ENCODE results near the gene SERPINB7. TPM values are rescaled to one million over a fixed set of nuclear protein-coding genes. Genes with fewer than 3 reads are reported as not detected.

Gene SERPINB7
- total RNA-seq, 1 experiment from 2014 or later = not detected

DNA sequence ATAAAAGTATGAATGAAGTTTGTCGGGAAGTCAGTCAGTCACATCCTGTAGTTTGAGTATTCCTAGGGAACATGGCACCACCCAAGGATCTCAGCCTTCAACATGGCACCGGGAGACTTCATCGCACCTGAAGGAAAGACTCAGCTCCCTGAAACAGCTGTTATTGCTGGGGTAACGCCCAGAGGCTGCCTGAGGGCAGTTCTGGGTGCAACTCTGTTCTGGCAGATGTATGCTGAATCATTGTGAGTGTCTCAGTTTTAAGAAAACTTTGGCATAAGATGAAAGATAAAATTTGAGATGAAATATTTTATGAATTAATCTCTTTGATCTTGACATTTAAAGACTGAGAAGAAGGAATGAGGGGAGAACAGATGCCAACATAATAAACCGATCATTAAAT, 62.4 kb downstream of the SERPINB7 start:
- no peak overlapping the region for H3K18ac ChIP-seq (ENCODE audit: insufficient read length, low read depth, low read length)
- H2BK12ac ChIP-seq (ENCODE audit: insufficient read length, low read depth, low read length) = no peak overlapping the region
- H3K27ac ChIP-seq (ENCODE audit: insufficient read length, low read depth, low read length) = no peak overlapping the region
- no peak for TF ChIP-seq CTCF (conservative IDR thresholded peaks at IDR 0.05)
- Mint-ChIP-seq H3K4me3 (no peak overlapping the region), H3K36me3 (ENCODE audit: insufficient read depth in 1 of 3, low read depth in 3 of 3) (no peaks in the 10 kb centered on the region), H3K9me3 (no peaks in the 10 kb centered on the region), H3K4me1 (no peaks in the 10 kb centered on the region), H3K27ac (no peak overlapping the region), H3K27me3 (ENCODE audit: low read depth) (no peaks in the 10 kb centered on the region)
- H3K56ac ChIP-seq (ENCODE audit: insufficient read length, low read depth, low read length) = no peak overlapping the region
- no peak overlapping the region for H4K8ac ChIP-seq (replicated peaks; ENCODE audit: insufficient read length, low read depth, low read length)
- H3K23ac ChIP-seq (ENCODE audit: insufficient read length, low read depth, low read length) = no peak overlapping the region
- no peaks in the 10 kb centered on the region for H3K23me2 ChIP-seq (ENCODE audit: insufficient read length, low read depth, low read length, poor library complexity, severe bottlenecking)
- H3K4me1 ChIP-seq (ENCODE audit: insufficient read depth, low read length) = no peaks in the 10 kb centered on the region
- H2BK15ac ChIP-seq (ENCODE audit: low read depth, low read length) = no peak overlapping the region
- no peak overlapping the region for H3K4ac ChIP-seq (ENCODE audit: low read depth, low read length)
- no peak overlapping the region for H3K9ac ChIP-seq (ENCODE audit: extremely low read depth, insufficient read length, low read length)
- DNase-seq = no peak
- no peak overlapping the region for H2AFZ ChIP-seq (ENCODE audit: low read length)
- H4K5ac ChIP-seq (ENCODE audit: insufficient read length, low read depth, low read length) = no peak overlapping the region
- H4K91ac ChIP-seq (ENCODE audit: insufficient read length, low read depth, low read length) = no peak overlapping the region
- H3T11ph ChIP-seq (ENCODE audit: low read length) = no peak overlapping the region
- no peak overlapping the region for H2BK5ac ChIP-seq (ENCODE audit: insufficient read length, low read length)
- H3K79me1 ChIP-seq (ENCODE audit: insufficient read depth, low read depth, low read length, poor library complexity, severe bottlenecking) = no peaks in the 10 kb centered on the region
- no peaks in the 10 kb centered on the region for H3K27me3 ChIP-seq (ENCODE audit: insufficient read depth, low read length)
- no peak overlapping the region for H3K14ac ChIP-seq (ENCODE audit: insufficient read depth, low read length)
- no peaks in the 10 kb centered on the region for H4K20me1 ChIP-seq (ENCODE audit: control insufficient read depth, insufficient read depth, insufficient read length)
- H2BK120ac ChIP-seq (ENCODE audit: low read depth, low read length, poor library complexity, severe bottlenecking) = no peak overlapping the region
- no peak overlapping the region for H2AK5ac ChIP-seq (ENCODE audit: insufficient read length, low read length)
- no peaks in the 10 kb centered on the region for H3K79me2 ChIP-seq (ENCODE audit: insufficient read depth, low read length)
- H2BK20ac ChIP-seq (ENCODE audit: low read depth, low read length, poor library complexity, severe bottlenecking) = no peak overlapping the region
- WGBS (ENCODE audit: extremely low coverage, insufficient read length, low lambda C conversion rate) = no CpG with 5 or more reads among the region's 5 CpGs
- no peak overlapping the region for H3K4me2 ChIP-seq (ENCODE audit: insufficient read depth, insufficient read length, low read length)
- H3K9me3 ChIP-seq (ENCODE audit: control insufficient read depth, low read depth, low read length) = no peaks in the 10 kb centered on the region

All from H9 (cell line).